HG03378 (cell line): ENCODE results near the gene APOM.

ENCODE experiments used
- ATAC-seq: cut with Tn5 transposase; IDR thresholded peaks from one replicate; pipeline ENCODE4 v1.9.1; 2021; ENCODE audit warnings: mild to moderate bottlenecking, moderate library complexity; ENCODE audit not compliant: unreplicated experiment

Gene APOM

GRCh38 chr6:31702819-31703716 lies 47.4 kb downstream of the APOM start, which contains the start of gene ABHD16A:
Gene ABHD16A, minus strand, starts transcription at chr6:31703324. Its CDS starts 43 bp downstream, at chr6:31703281.
- peak; percentile 80 for ATAC-seq

- no peak for ATAC-seq
These were observed 50.2 kb downstream of the APOM start for GRCh38 chr6:31705931-31706330.

DNA sequence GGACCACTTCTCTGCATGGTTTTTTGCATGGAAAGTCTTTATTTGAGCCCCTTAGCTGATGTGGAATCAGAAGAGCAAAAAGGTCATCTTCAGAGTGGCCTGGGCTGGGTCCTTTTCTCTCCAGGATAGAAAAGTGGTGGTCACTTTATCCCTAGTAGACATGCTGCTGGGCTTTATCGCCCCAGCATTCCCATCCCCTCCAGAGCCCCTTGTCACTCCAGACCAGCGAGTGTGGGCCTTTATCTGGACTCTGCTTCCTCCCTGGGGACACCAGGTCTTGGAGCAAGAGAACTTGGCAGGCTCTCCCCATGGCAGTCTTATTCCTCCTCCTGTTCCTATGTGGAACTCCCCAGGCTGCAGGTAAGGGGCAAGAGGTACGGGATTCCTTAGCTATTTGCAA lies 50.9 kb downstream of the APOM start, which contains the start of gene LY6G6F:
TSS of gene LY6G6F (plus strand) at position 268 of the 400 bp plus-strand sequence. CDS start at position 309, 41 bp downstream.
- no peak for ATAC-seq

- ATAC-seq = no peak
These were observed 52.0 kb downstream of the APOM start for GRCh38 chr6:31707701-31708100.
